ENCODE data around the gene KRT78. TPM values are rescaled to one million over a fixed set of nuclear protein-coding genes. Genes with fewer than 3 reads are reported as not detected.
A peak's percentile ranks its signal among the peaks of the same experiment; 100 is the strongest.

The KRT78 gene
- total RNA-seq, 1 experiment from 2014 or later, result 0.15 TPM

GRCh38 chr12:52895726-52896189, 47.0 kb upstream of the KRT78 start:
- Histone ChIP-seq H4K20me1 (ENCODE audit: low read length) (peaks cover 26% of the 10 kb centered on the region), H3K27ac (ENCODE audit: low read length) (peak overlapping the region; percentile 54), H2AFZ (ENCODE audit: low read length) (no peak overlapping the region), H3K4me3 (ENCODE audit: low read length) (no peak overlapping the region), H3K79me2 (ENCODE audit: low read length) (peaks cover 9% of the 10 kb centered on the region), H3K9ac (ENCODE audit: low read length) (no peak overlapping the region), H3K36me3 (ENCODE audit: low read depth, low read length) (peaks cover 27% of the 10 kb centered on the region), H3F3A (ENCODE audit: low read length, unreplicated experiment) (peaks cover 12% of the 10 kb centered on the region), H3K9me3 (ENCODE audit: low read length) (no peaks in the 10 kb centered on the region), H3K9me2 (replicated peaks; ENCODE audit: low read length) (no peaks in the 10 kb centered on the region), H3K27me3 (ENCODE audit: low read length) (no peaks in the 10 kb centered on the region), H3K4me1 (ENCODE audit: insufficient read depth, low read length) (peaks cover 34% of the 10 kb centered on the region), H3K4me2 (ENCODE audit: low read length) (no peak overlapping the region; the same call in none of the 2 replicates)
- ChIA-PET POLR2A (ENCODE audit: unreplicated experiment) (interaction anchor here (1.8 kb wide), 1 partner anchor 9 kb away, joined by 12 read pairs; the partner anchor contains the start of gene KRT8), CTCF (interaction anchor here (0.7 to 1.9 kb wide), 4 partner anchors 9 to 85 kb away, joined by 5 to 7 read pairs (median 5); partner anchors contain the start of gene KRT8)
- DNase-seq, result no peak
- TSS peak; percentile 32 for BruUV-seq (replicated peaks)
- ATAC-seq, result peak; percentile 20
- TF ChIP-seq EZH2 (IDR thresholded peaks at IDR 0.05; ENCODE audit: low read length, unreplicated experiment), result no peak
- intact Hi-C loops (cut with micrococcal nuclease), result no loop called here

GRCh38 chr12:52892974-52893373, 44.2 kb upstream of the KRT78 start:
- H2AFZ ChIP-seq (ENCODE audit: low read length), result no peak overlapping the region
- TF ChIP-seq EZH2 (IDR thresholded peaks at IDR 0.05; ENCODE audit: low read length, unreplicated experiment) (no peak), EZH2phosphoT487 (IDR thresholded peaks at IDR 0.05; ENCODE audit: borderline replicate concordance, low read length) (no peak), CTCF (conservative IDR thresholded peaks at IDR 0.05; ENCODE audit: low read depth, low read length) (no peak)
- H4K20me1 ChIP-seq (ENCODE audit: low read length), result peaks cover 8% of the 10 kb centered on the region; the same call in 1 of the 2 replicates
- H3K9ac ChIP-seq (ENCODE audit: low read length), result no peak overlapping the region
- H3K4me1 ChIP-seq (ENCODE audit: insufficient read depth, low read length), result peaks cover 24% of the 10 kb centered on the region
- no peaks in the 10 kb centered on the region for H3K79me2 ChIP-seq (ENCODE audit: low read length)
- no peaks in the 10 kb centered on the region for H3K27me3 ChIP-seq (ENCODE audit: low read length)
- ATAC-seq, result no peak
- no peak overlapping the region for H3K4me3 ChIP-seq (ENCODE audit: low read length)
- no peak for DNase-seq
- no peak overlapping the region for H3K27ac ChIP-seq (ENCODE audit: low read length)
- BruUV-seq (replicated peaks), result no TSS peak
- H3K36me3 ChIP-seq (ENCODE audit: low read depth, low read length), result peaks cover 4% of the 10 kb centered on the region; the same call in 1 of the 2 replicates
- H3K4me2 ChIP-seq (ENCODE audit: low read length), result no peak overlapping the region
- H3K9me3 ChIP-seq (ENCODE audit: low read length), result no peaks in the 10 kb centered on the region
- ChIA-PET CTCF (interaction anchor here (0.6 kb wide), 1 partner anchor 513 kb away, joined by 3 read pairs; no protein-coding TSS in a partner anchor), POLR2A (ENCODE audit: unreplicated experiment) (no interaction called here)
- intact Hi-C loops (cut with micrococcal nuclease), result no loop called here
- H3F3A ChIP-seq (ENCODE audit: low read length, unreplicated experiment), result peaks cover 12% of the 10 kb centered on the region
- H3K9me2 ChIP-seq (replicated peaks; ENCODE audit: low read length), result no peaks in the 10 kb centered on the region

DNA sequence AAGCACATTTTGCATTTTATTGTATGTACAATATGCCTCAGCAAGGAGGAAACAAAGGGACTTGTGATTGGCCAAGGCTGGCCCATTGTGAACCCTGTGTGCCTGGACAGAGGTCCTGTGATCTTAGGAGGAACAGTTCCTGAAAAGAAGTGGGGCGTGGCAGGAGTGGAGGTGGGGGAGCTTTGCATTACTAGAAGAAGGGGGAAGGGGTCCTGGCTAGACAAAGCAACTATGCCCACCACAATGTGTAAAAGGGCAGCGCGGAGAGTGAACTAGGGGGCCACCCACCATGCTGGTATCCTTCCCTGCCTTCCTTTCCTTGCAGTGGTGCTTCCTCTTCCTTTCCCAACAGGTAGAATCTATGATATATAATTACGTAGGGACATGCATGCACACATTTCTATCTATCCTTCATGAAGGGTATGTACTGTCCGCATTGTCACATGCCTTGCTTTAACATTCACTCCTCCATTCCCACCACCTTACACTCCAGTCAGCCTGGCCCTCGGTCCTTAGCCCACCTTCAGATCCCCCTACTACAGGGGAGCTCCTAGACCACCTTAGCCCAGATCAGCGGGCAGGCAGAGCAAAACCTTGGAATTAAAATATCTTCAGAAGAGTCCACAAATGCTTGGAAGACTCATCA, 43.5 kb upstream of the KRT78 start:
- H3K79me2 ChIP-seq (ENCODE audit: low read length), result no peaks in the 10 kb centered on the region
- no peaks in the 10 kb centered on the region for H3K27me3 ChIP-seq (ENCODE audit: low read length)
- H3K4me3 ChIP-seq (ENCODE audit: low read length), result no peak overlapping the region
- no peak overlapping the region for H3K9ac ChIP-seq (ENCODE audit: low read length)
- H3K36me3 ChIP-seq (ENCODE audit: low read depth, low read length), result no peaks in the 10 kb centered on the region; the same call in 1 of the 2 replicates
- peaks cover 8% of the 10 kb centered on the region; the same call in 1 of the 2 replicates for H4K20me1 ChIP-seq (ENCODE audit: low read length)
- H3K9me2 ChIP-seq (replicated peaks; ENCODE audit: low read length), result no peaks in the 10 kb centered on the region
- intact Hi-C loops (cut with micrococcal nuclease), result no loop called here
- ChIA-PET POLR2A (ENCODE audit: unreplicated experiment) (no interaction called here), CTCF (no interaction called here)
- H3F3A ChIP-seq (ENCODE audit: low read length, unreplicated experiment), result peaks cover 12% of the 10 kb centered on the region
- TF ChIP-seq EZH2 (IDR thresholded peaks at IDR 0.05; ENCODE audit: low read length, unreplicated experiment), result no peak
- TF ChIP-seq EZH2phosphoT487 (IDR thresholded peaks at IDR 0.05; ENCODE audit: borderline replicate concordance, low read length), result no peak
- no peak for TF ChIP-seq CTCF (conservative IDR thresholded peaks at IDR 0.05; ENCODE audit: low read depth, low read length)
- H2AFZ ChIP-seq (ENCODE audit: low read length), result no peak overlapping the region
- no peaks in the 10 kb centered on the region for H3K9me3 ChIP-seq (ENCODE audit: low read length)
- no TSS peak for BruUV-seq (replicated peaks)
- DNase-seq (no peak), ATAC-seq (no peak)
- H3K27ac ChIP-seq (ENCODE audit: low read length), result no peak overlapping the region
- H3K4me1 ChIP-seq (ENCODE audit: insufficient read depth, low read length), result peaks cover 22% of the 10 kb centered on the region
- H3K4me2 ChIP-seq (ENCODE audit: low read length), result no peak overlapping the region
